Karpas-422 (cell line): Measurements from ENCODE around the gene MAP2K2. TPM values are rescaled to one million over a fixed set of nuclear protein-coding genes. Genes with fewer than 3 reads are reported as not detected.
A peak's percentile ranks its signal among the peaks of the same experiment; 100 is the strongest.

Experiments used
- DNase-seq: peaks from one replicate; pipeline ENCODE4 v3.0.0-alpha.2; 2015
- H2AFZ ChIP-seq: fragments of 200-600 bp; sonication (generic); 2 replicates; pipeline ENCODE4 v1.6.1; 2014; ENCODE audit warnings: antibody characterized with exemption, low read length, mixed read lengths
- H3K27ac ChIP-seq: fragments of 200-600 bp; sonication (generic); 2 replicates; pipeline ENCODE4 v1.5.1; 2014; ENCODE audit warnings: mild to moderate bottlenecking, low read length, moderate library complexity
- H3K27me3 ChIP-seq: fragments of 200-600 bp; sonication (generic); 2 replicates; pipeline ENCODE4 v1.6.1; 2014; ENCODE audit warnings: low read length, mixed read lengths
- H3K36me3 ChIP-seq: fragments of 200-600 bp; sonication (generic); 2 replicates; pipeline ENCODE4 v1.6.1; 2014; ENCODE audit warnings: low read length, mixed read lengths; ENCODE audit not compliant: insufficient read depth
- H3K4me1 ChIP-seq: fragments of 200-600 bp; sonication (generic); 2 replicates; pipeline ENCODE4 v1.6.1; 2014; ENCODE audit warnings: mild to moderate bottlenecking, low read length, mixed read lengths
- H3K4me2 ChIP-seq: fragments of 200-600 bp; sonication (generic); 2 replicates; pipeline ENCODE4 v1.6.1; 2014; ENCODE audit warnings: low read length, low read depth, mild to moderate bottlenecking; ENCODE audit not compliant: poor library complexity, severe bottlenecking
- H3K4me3 ChIP-seq: fragments of 200-600 bp; sonication (generic); 2 replicates; pipeline ENCODE4 v1.5.1; 2014; ENCODE audit warnings: mild to moderate bottlenecking, antibody characterized with exemption, low read length, mixed read lengths
- H3K79me2 ChIP-seq: fragments of 200-600 bp; sonication (generic); 2 replicates; pipeline ENCODE4 v1.6.1; 2014; ENCODE audit warnings: mild to moderate bottlenecking, low read length, mixed read lengths
- H3K9ac ChIP-seq: fragments of 200-600 bp; sonication (generic); 2 replicates; pipeline ENCODE4 v1.6.0; 2014; ENCODE audit warnings: low read length
- H3K9me2 ChIP-seq: fragments of 200-600 bp; sonication (generic), shearing (Covaris generic); replicated peaks from 2 replicates; pipeline ENCODE4 v1.6.0; 2014; ENCODE audit warnings: mild to moderate bottlenecking, low read length, moderate library complexity; ENCODE audit not compliant: insufficient read depth
- H3K9me3 ChIP-seq: fragments of 300-700, 200-600 bp; sonication (generic); 2 replicates; pipeline ENCODE4 v1.6.1; 2014; ENCODE audit warnings: low read length, mixed read lengths
- H4K20me1 ChIP-seq: fragments of 200-600 bp; sonication (generic); 2 replicates; pipeline ENCODE4 v1.6.1; 2014; ENCODE audit warnings: mild to moderate bottlenecking, antibody characterized with exemption, low read length, low read depth; ENCODE audit not compliant: insufficient read depth
- small RNA-seq: library from RNA; depleted of rRNA; stranded (forward); fragments of <200 nt; gene quantifications from one replicate; pipeline ENCODE3, GENCODE V24; 2014
- total RNA-seq: library from RNA; depleted of rRNA; stranded (reverse); fragments of >200 nt; shearing (Covaris generic); gene quantifications from 2 replicates; pipeline ENCODE4 v1.2.3, GENCODE V29; 2014; ENCODE audit warnings: low replicate concordance; rRNA removed

MAP2K2 gene
- total RNA-seq, 1 experiment from 2014 or later, result 106 TPM

DNA sequence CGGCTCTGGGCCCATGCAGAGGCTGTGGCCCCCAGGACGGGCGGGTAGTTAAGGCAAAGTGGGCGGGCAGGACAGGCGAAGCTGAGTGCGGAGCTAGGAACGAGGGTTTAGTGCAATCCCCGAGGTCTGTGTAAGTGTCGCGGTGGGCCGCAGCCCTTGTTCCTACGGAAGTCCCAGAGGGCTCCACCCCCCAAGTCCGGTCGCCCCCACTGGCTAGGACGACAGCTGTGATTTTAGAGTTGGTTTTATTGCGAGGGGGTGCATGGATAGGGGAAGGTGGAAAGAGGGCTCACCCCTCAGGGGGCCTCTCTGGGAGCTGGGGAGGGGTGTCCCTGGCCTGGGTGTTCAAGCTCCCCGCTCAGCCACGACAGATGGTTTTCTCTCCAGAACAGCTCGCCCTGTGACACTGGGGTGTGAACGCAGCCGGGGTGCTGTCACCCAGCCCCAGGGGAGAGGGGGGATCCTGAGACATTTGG, 78.9 kb downstream of the MAP2K2 start:
- peaks cover 41% of the 10 kb centered on the region for H3K79me2 ChIP-seq

DNA sequence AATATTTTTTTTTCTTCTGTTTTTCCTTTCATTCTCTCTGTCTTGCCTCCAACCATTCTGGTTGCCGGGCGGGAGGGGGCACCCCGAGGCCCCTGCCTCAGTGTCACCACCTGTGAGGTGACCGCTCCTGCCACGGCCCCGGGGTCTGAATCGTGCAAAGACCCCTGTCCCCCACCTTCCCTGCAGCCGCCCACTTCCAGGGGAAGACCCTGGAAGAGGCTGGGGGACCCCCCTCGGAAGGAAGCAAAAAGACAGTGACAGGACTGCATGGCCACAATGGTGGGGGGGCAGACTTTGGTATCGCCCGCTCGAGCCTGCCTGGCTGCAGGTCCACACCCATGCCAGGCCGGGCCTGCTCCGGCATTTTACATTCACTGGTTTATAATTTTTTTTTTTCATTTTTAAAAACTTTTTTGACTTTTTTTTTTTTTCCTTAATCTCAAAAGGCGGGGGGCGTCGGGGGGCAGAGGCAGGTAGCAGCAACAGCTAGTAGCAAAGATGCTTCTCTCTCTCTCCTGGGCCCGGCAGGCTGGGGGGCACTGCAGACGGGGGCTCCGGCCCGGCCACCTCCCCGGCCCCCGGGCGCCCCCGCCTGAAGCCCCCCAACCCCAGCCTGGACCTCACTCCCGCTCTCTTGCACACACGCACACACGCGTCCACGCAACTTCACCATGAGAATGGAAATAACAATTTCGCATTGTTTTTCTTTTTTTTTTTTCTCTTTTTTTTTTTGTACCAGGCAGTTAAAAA, 79.8 kb downstream of the MAP2K2 start:
- Histone ChIP-seq H3K9ac (no peak overlapping the region), H2AFZ (no peak overlapping the region), H3K36me3 (peaks cover 2% of the 10 kb centered on the region; the same call in 1 of the 2 replicates), H3K4me1 (peaks cover 22% of the 10 kb centered on the region), H3K9me3 (no peaks in the 10 kb centered on the region), H4K20me1 (peaks cover 20% of the 10 kb centered on the region; the same call in 1 of the 2 replicates), H3K4me3 (no peak overlapping the region), H3K27me3 (no peaks in the 10 kb centered on the region), H3K4me2 (no peak overlapping the region), H3K9me2 (no peaks in the 10 kb centered on the region), H3K27ac (no peak overlapping the region), H3K79me2 (peaks cover 34% of the 10 kb centered on the region)
- DNase-seq, result no peak

More for the DNA sequence above, 78.9 kb downstream of the MAP2K2 start:
- Histone ChIP-seq H3K4me1 (peaks cover 22% of the 10 kb centered on the region), H3K4me3 (no peak overlapping the region), H3K27ac (peak overlapping the region; percentile 52), H3K4me2 (peak overlapping the region; percentile 40), H2AFZ (no peak overlapping the region), H3K9me2 (no peaks in the 10 kb centered on the region), H3K36me3 (peaks cover 2% of the 10 kb centered on the region; the same call in 1 of the 2 replicates), H3K9ac (no peak overlapping the region), H4K20me1 (peaks cover 27% of the 10 kb centered on the region), H3K9me3 (no peaks in the 10 kb centered on the region), H3K27me3 (no peaks in the 10 kb centered on the region)
- no peak for DNase-seq

DNA sequence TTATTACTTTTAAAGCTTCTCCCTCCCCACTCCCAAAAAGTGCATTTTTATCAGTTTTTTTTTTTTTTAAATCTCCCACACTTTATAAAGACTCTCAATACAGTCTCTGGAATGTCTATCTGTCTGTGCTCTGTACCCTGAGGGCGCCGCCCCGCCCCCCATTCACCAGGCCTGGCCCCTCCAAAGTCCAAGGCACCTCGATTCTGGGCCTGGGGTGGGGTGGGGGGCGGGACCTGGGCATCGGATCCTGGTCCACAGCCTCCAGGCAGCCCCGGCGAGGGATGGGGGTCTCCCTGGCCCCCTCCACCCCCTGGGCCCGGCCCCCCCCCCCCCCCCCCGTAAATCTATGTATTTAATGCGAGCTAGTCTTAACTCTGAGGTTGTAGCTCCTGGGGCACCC, 80.5 kb downstream of the MAP2K2 start:
- H3K4me3 ChIP-seq, result no peak overlapping the region
- H3K36me3 ChIP-seq, result peaks cover 2% of the 10 kb centered on the region; the same call in 1 of the 2 replicates
- no peak for DNase-seq
- no peak overlapping the region for H2AFZ ChIP-seq
- H3K4me2 ChIP-seq, result no peak overlapping the region
- H3K27me3 ChIP-seq, result no peaks in the 10 kb centered on the region
- no peaks in the 10 kb centered on the region for H3K9me2 ChIP-seq
- H3K9ac ChIP-seq, result no peak overlapping the region
- H3K79me2 ChIP-seq, result peaks cover 29% of the 10 kb centered on the region
- peaks cover 16% of the 10 kb centered on the region; the same call in 1 of the 2 replicates for H4K20me1 ChIP-seq
- H3K27ac ChIP-seq, result no peak overlapping the region
- no peaks in the 10 kb centered on the region for H3K9me3 ChIP-seq
- peaks cover 22% of the 10 kb centered on the region for H3K4me1 ChIP-seq

DNA sequence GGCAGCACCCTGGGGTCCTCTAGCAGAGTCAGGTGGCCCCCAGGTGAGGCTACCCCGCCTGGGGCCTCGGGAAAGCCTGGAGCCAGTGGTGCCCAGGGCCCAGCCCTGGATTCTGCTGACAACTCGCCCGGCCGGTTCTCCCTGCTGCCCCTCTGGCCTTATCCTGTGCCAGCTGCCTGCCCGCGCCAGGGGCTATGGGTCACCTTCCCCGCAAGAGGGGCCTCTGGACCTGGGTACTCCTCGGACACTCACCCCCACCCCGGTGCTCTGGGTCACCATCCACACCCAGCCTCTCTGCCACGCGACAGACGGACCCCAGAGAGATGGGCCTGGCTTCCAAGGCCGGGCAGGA, 81.2 kb downstream of the MAP2K2 start:
- Histone ChIP-seq H3K9ac (no peak overlapping the region), H3K27me3 (no peaks in the 10 kb centered on the region), H3K9me2 (no peaks in the 10 kb centered on the region), H3K36me3 (peaks cover 2% of the 10 kb centered on the region; the same call in 1 of the 2 replicates), H3K4me1 (peaks cover 22% of the 10 kb centered on the region), H3K4me2 (no peak overlapping the region), H2AFZ (no peak overlapping the region), H3K79me2 (peaks cover 24% of the 10 kb centered on the region), H3K9me3 (no peaks in the 10 kb centered on the region), H3K4me3 (no peak overlapping the region), H3K27ac (no peak overlapping the region), H4K20me1 (peaks cover 11% of the 10 kb centered on the region; the same call in 1 of the 2 replicates)
- DNase-seq, result no peak

DNA sequence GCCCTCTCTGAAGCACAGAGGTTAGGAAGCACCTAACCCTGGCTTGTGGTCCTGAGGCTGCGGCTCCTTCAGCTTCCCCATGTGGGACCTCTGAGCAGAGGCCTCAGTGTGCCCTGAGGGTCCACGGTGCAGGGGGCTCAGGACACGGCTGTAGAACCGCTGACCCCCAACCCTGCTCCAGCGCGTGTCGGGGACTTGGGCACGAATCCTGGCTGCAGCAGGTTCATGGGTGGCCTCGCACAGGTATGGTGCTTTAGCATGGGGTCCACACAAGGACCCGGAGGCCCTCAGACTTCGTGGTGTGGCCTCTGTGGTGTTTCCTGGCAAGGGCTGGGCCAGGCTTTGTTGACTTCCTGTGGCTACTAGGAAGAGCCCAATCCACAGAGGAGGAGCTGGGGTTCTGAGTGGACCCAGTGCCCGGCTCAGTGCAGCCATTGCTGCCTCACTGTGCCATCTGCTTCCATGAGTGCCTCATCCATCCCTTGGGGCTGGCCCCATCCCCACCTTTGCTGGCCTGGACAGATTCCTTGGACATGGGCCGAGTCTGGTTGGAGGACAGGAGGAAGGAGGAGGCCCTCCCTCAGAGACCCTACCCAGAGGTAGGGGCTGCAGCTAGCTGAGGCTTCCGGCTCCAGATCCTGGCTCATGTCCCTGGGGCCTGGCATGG, 81.7 kb downstream of the MAP2K2 start:
- H3K79me2 ChIP-seq, result peaks cover 24% of the 10 kb centered on the region
- H4K20me1 ChIP-seq, result peaks cover 11% of the 10 kb centered on the region; the same call in 1 of the 2 replicates
- no peak overlapping the region for H2AFZ ChIP-seq
- no peak for DNase-seq
- no peak overlapping the region for H3K4me3 ChIP-seq
- peaks cover 22% of the 10 kb centered on the region for H3K4me1 ChIP-seq
- H3K4me2 ChIP-seq, result no peak overlapping the region
- H3K36me3 ChIP-seq, result peaks cover 2% of the 10 kb centered on the region; the same call in 1 of the 2 replicates
- H3K27ac ChIP-seq, result no peak overlapping the region
- H3K9ac ChIP-seq, result no peak overlapping the region
- H3K9me3 ChIP-seq, result no peaks in the 10 kb centered on the region
- H3K9me2 ChIP-seq, result no peaks in the 10 kb centered on the region
- H3K27me3 ChIP-seq, result no peaks in the 10 kb centered on the region

Small RNAs within 50 kb of the gene (small RNA-seq; reads per million reads assigned to genes)
- not detected for gene RF00017

Other genes starting within 250 kb of the MAP2K2 start
- not detected in 2 replicates for gene ATCAY, start 243.4 kb downstream of the MAP2K2 start, total RNA-seq
- not detected in 2 replicates for gene NMRK2, start 191.1 kb downstream of the MAP2K2 start, total RNA-seq
- gene DAPK3, start 153.0 kb downstream of the MAP2K2 start, total RNA-seq, result 17.2 and 52.5 TPM in 2 replicates
- 1,644 and 3,073 TPM in 2 replicates for gene EEF2, start 138.7 kb downstream of the MAP2K2 start, total RNA-seq
- gene PIAS4, start 116.4 kb downstream of the MAP2K2 start, total RNA-seq, result 17.3 and 55.1 TPM in 2 replicates
- gene ZBTB7A, start 57.2 kb downstream of the MAP2K2 start, total RNA-seq, result 7.2 and 29.3 TPM in 2 replicates
- not detected in 2 replicates for gene CREB3L3, start 29.5 kb upstream of the MAP2K2 start, total RNA-seq
- gene SIRT6, start 58.4 kb upstream of the MAP2K2 start, total RNA-seq, result 23.0 and 40.3 TPM in 2 replicates
- 0.71 and 1.1 TPM in 2 replicates for gene ANKRD24, start 58.6 kb upstream of the MAP2K2 start, total RNA-seq
- gene EBI3, start 105.4 kb upstream of the MAP2K2 start, total RNA-seq, result not detected in 2 replicates
- gene YJU2, start 123.0 kb upstream of the MAP2K2 start, total RNA-seq, result 5.6 and 16.7 TPM in 2 replicates
- gene SHD, start 155.1 kb upstream of the MAP2K2 start, total RNA-seq, result 0.61 TPM in 1 of 2 replicates, not detected in the other
- gene TMIGD2, start 178.3 kb upstream of the MAP2K2 start, total RNA-seq, result not detected in 2 replicates
- gene FSD1, start 180.5 kb upstream of the MAP2K2 start, total RNA-seq, result not detected in 2 replicates
- gene STAP2, start 214.7 kb upstream of the MAP2K2 start, total RNA-seq, result 0.43 and 0.86 TPM in 2 replicates
- 5.3 and 9.5 TPM in 2 replicates for gene MPND, start 219.4 kb upstream of the MAP2K2 start, total RNA-seq